Ishikawa (cell line): ENCODE results near the gene ESPN.
A peak's percentile ranks its signal among the peaks of the same experiment; 100 is the strongest.

Experiments
- CEBPB ChIP-seq: IDR thresholded peaks from 2 replicates; pipeline ENCODE4 v1.6.1; 2012
- CREB1 ChIP-seq: IDR thresholded peaks from 2 replicates; pipeline ENCODE4 v1.6.1; 2012; ENCODE audit warnings: low read depth
- EGR1 ChIP-seq: IDR thresholded peaks from 2 replicates; pipeline ENCODE4 v1.6.1; 2012
- EP300 ChIP-seq: IDR thresholded peaks from 2 replicates; pipeline ENCODE4 v1.6.1; 2012; ENCODE audit warnings: borderline replicate concordance
- FOXM1 ChIP-seq: IDR thresholded peaks from 2 replicates; pipeline ENCODE4 v1.6.1; 2012; ENCODE audit warnings: low read depth, borderline replicate concordance
- NFIC ChIP-seq: IDR thresholded peaks from 2 replicates; pipeline ENCODE4 v1.6.1; 2012
- RAD21 ChIP-seq: IDR thresholded peaks from 2 replicates; pipeline ENCODE4 v1.6.1; 2012; ENCODE audit warnings: low read depth
- REST ChIP-seq: IDR thresholded peaks from 2 replicates; pipeline ENCODE4 v1.6.1; 2012; ENCODE audit warnings: low read depth, mild to moderate bottlenecking
- TAF1 ChIP-seq: IDR thresholded peaks from 2 replicates; pipeline ENCODE4 v1.6.1; 2012; ENCODE audit warnings: low read depth, mild to moderate bottlenecking
- TCF12 ChIP-seq: IDR thresholded peaks from 2 replicates; pipeline ENCODE4 v1.6.1; 2012; ENCODE audit warnings: low read depth
- TEAD4 ChIP-seq: IDR thresholded peaks from 2 replicates; pipeline ENCODE4 v1.6.1; 2012
- USF1 ChIP-seq: IDR thresholded peaks from 2 replicates; pipeline ENCODE4 v1.6.1; 2012
- YY1 ChIP-seq: IDR thresholded peaks from 2 replicates; pipeline ENCODE4 v1.6.1; 2012; ENCODE audit warnings: low read depth
- ZBTB7A ChIP-seq: IDR thresholded peaks from 2 replicates; pipeline ENCODE4 v1.6.1; 2012; ENCODE audit warnings: low read depth
- TF ChIP-seq, protein P1 (sequence below): IDR thresholded peaks from 2 replicates; pipeline ENCODE4 v1.6.1; 2012

Gene ESPN, protein sequence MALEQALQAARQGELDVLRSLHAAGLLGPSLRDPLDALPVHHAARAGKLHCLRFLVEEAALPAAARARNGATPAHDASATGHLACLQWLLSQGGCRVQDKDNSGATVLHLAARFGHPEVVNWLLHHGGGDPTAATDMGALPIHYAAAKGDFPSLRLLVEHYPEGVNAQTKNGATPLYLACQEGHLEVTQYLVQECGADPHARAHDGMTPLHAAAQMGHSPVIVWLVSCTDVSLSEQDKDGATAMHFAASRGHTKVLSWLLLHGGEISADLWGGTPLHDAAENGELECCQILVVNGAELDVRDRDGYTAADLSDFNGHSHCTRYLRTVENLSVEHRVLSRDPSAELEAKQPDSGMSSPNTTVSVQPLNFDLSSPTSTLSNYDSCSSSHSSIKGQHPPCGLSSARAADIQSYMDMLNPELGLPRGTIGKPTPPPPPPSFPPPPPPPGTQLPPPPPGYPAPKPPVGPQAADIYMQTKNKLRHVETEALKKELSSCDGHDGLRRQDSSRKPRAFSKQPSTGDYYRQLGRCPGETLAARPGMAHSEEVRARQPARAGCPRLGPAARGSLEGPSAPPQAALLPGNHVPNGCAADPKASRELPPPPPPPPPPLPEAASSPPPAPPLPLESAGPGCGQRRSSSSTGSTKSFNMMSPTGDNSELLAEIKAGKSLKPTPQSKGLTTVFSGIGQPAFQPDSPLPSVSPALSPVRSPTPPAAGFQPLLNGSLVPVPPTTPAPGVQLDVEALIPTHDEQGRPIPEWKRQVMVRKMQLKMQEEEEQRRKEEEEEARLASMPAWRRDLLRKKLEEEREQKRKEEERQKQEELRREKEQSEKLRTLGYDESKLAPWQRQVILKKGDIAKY

DNA sequence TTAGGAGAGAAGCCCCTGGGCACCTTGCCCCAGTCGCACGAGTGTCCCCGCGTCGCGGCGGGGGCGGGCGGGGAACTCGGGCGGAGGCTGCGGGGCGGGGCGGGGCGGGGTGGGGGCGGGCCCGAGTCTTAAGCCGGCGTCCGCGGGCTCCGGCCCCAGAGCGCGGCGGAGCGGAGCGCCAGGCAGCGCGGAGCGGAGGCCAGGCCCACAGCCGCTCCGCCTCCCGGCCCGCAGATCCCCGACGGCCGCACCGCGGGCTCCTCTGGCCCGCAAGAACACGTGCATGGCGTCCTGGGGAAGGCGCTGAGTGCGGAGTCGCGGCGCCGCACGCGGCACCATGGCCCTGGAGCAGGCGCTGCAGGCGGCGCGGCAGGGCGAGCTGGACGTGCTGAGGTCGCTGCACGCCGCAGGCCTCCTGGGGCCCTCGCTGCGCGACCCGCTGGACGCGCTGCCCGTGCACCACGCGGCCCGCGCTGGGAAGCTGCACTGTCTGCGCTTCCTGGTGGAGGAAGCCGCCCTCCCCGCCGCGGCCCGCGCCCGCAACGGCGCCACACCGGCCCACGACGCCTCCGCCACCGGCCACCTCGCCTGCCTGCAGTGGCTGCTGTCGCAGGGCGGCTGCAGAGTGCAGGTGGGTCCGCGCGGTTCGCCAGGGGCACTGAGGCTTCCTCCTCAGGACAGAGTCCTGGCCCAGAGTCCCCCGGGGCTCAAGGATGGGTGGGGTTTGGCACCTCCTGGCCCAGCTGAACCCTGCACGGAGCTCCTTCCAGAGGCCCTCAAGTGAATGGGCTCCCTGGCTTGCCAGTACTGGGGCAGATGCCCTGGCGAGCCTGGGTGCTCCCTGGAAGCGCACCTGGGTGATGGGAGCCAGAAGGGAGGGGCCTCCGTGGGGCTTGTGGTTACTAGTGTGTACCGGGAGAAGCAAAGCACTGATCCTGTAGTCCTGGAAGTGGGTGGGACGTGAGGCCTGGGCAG, at the start of gene ESPN:
Gene ESPN (plus strand): TSS at position 158 of the 975 bp plus-strand sequence. CDS start 180 bp downstream, at position 338.
- TF ChIP-seq TAF1, result peak; percentile 80; the same call in 1 of the 2 replicates
- TF ChIP-seq, protein P1, sequence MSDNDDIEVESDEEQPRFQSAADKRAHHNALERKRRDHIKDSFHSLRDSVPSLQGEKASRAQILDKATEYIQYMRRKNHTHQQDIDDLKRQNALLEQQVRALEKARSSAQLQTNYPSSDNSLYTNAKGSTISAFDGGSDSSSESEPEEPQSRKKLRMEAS, result peak; percentile 67; the same call in 1 of the 2 replicates
- TF ChIP-seq REST, result no peak
- TF ChIP-seq YY1, result 0 out of 2 replicates have a peak, but pooled peaks have one; percentile 10
- TF ChIP-seq USF1, result no peak
- TF ChIP-seq NFIC, result peak; percentile 23; the same call in 1 of the 2 replicates

DNA sequence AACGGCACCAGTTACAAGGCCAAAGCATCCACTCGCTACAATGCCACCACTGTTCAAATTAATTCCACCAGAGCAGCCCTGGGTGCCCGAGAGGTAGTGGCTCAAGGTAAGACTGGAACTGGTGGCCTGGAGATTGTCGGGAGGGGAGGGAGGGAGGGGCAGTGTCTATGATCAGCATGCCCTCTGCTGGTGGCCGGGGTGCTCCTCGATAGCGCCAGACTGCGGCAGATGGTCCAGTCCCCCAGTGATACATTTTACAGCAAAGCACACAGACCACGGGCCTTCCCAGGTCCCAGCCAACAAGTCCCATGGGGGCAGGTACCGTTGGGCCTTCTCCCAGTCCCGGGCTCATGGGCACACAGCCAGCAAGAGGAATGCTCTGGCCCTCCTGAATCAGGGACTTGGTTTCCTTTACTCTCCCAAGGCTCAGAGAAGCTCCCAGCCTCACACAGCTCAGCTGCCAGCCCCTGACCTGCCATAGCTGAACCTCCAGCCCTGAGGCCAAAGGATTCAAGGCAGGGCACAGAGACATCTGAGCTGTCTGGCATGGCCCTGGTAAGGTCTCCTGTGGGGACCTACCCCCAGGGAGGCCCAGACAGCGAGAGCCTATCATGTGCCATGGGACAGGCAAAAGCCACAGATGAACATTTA, 46.4 kb upstream of the ESPN start:
- TF ChIP-seq EGR1 (no peak), TAF1 (no peak), FOXM1 (no peak), RAD21 (no peak), YY1 (no peak), TEAD4 (no peak), CEBPB (no peak), ZBTB7A (no peak)

GRCh38 chr1:6380037-6380436, 44.5 kb upstream of the ESPN start:
- no peak for TF ChIP-seq YY1
- TF ChIP-seq TAF1, result no peak
- TF ChIP-seq CREB1, result no peak
- no peak for TF ChIP-seq TCF12
- no peak for TF ChIP-seq ZBTB7A
- TF ChIP-seq USF1, result no peak
- no peak for TF ChIP-seq REST
- TF ChIP-seq, protein P1, result no peak
- TF ChIP-seq CEBPB, result no peak
- no peak for TF ChIP-seq EP300
- TF ChIP-seq NFIC, result no peak
- TF ChIP-seq TEAD4, result no peak
- TF ChIP-seq EGR1, result no peak
- no peak for TF ChIP-seq FOXM1
- TF ChIP-seq RAD21, result no peak

- TF ChIP-seq TAF1, result no peak
- TF ChIP-seq NFIC, result no peak
- no peak for TF ChIP-seq CEBPB
- no peak for TF ChIP-seq EP300
- no peak for TF ChIP-seq RAD21
- TF ChIP-seq USF1, result no peak
- TF ChIP-seq ZBTB7A, result no peak
- TF ChIP-seq EGR1, result no peak
- TF ChIP-seq TEAD4, result no peak
- TF ChIP-seq, protein P1, result no peak
- TF ChIP-seq REST, result no peak
- no peak for TF ChIP-seq TCF12
Measured at GRCh38 chr1:6384135-6384534, 40.4 kb upstream of the ESPN start.
